HepG2 (cell line): ENCODE results near the gene GRID1.

Experiments used
- BCL6 ChIP-seq: IDR thresholded peaks from 2 replicates; pipeline ENCODE4 v1.6.1; 2016; ENCODE audit warnings: missing genetic modification reagents, missing compliant biosample characterization
- CTCF ChIP-seq: sonication (generic); formaldehyde crosslinking; IDR thresholded peaks from 2 replicates; pipeline ENCODE4 v1.5.0; 2020; ENCODE audit warnings: mild to moderate bottlenecking, missing genetic modification reagents, moderate library complexity
- E2F1 ChIP-seq: sonication (generic); formaldehyde crosslinking; IDR thresholded peaks from 2 replicates; pipeline ENCODE4 v1.5.0; 2020; ENCODE audit warnings: missing genetic modification reagents
- KMT2A ChIP-seq: sonication (generic); formaldehyde crosslinking; IDR thresholded peaks from 2 replicates; pipeline ENCODE4 v1.4.0; 2020; ENCODE audit warnings: missing genetic modification reagents
- RFXANK ChIP-seq: IDR thresholded peaks from 2 replicates; pipeline ENCODE4 v1.6.1; 2016
- RORA ChIP-seq: sonication (generic); formaldehyde crosslinking; IDR thresholded peaks from 2 replicates; pipeline ENCODE4 v1.5.0; 2020; ENCODE audit warnings: mild to moderate bottlenecking, missing genetic modification reagents, moderate library complexity
- SUZ12 ChIP-seq: fragments of 150-350 bp; IDR thresholded peaks from 2 replicates; pipeline ENCODE4 v1.6.1; 2014; ENCODE audit warnings: low read depth, low read length
- ZBTB2 ChIP-seq: sonication (generic); formaldehyde crosslinking; IDR thresholded peaks from 2 replicates; pipeline ENCODE4 v1.8.0; 2022; ENCODE audit warnings: low read depth, missing genetic modification reagents
- ZNF281 ChIP-seq: sonication (generic); formaldehyde crosslinking; IDR thresholded peaks from 2 replicates; pipeline ENCODE4 v1.4.0; 2020; ENCODE audit warnings: missing genetic modification reagents, borderline replicate concordance
- ZNF446 ChIP-seq: sonication (generic); formaldehyde crosslinking; IDR thresholded peaks from 2 replicates; pipeline ENCODE4 v1.5.0; 2020; ENCODE audit warnings: mild to moderate bottlenecking, missing genetic modification reagents

GRCh38 chr10:86200867-86201266 is 165.7 kb downstream of the GRID1 start:
- TF ChIP-seq RORA (CRISPR knock-in tag) (no peak), CTCF (CRISPR knock-in tag) (no peak), E2F1 (no peak), ZNF281 (CRISPR knock-in tag) (no peak), BCL6 (no peak), ZNF446 (CRISPR knock-in tag) (no peak), ZBTB2 (CRISPR knock-in tag) (no peak), KMT2A (CRISPR knock-in tag) (no peak), SUZ12 (no peak), RFXANK (CRISPR knock-in tag) (no peak)
